HEK293 (cell line): ENCODE data around the gene PLPP1.

Source experiments
- CTCF ChIA-PET: fragments of 350-600 bp; formaldehyde crosslinking; extraction: SDS; loops from one replicate; lab custom pipeline; 2021; ENCODE audit warnings: antibody characterized with exemption; lab: Yijun Ruan, JAX
- POLR2A ChIA-PET: fragments of 300-600 bp; formaldehyde crosslinking; extraction: SDS; loops from one replicate; lab custom pipeline; 2020; ENCODE audit warnings: antibody characterized with exemption, inconsistent platforms; lab: Yijun Ruan, JAX
- H3K27ac ChIP-seq: fragments of 200-500 bp; sonication (Bioruptor generic); 2 replicates; pipeline ENCODE4 v1.5.1; 2014; ENCODE audit warnings: low read depth, low read length, control low read depth, inconsistent platforms; ENCODE audit errors: extremely low read depth
- H3K36me3 ChIP-seq, 2 experiments: fragments of 200-500 bp in 1 of 2; sonication (Bioruptor generic) in 1 of 2; 1 replicate in 1 of 2; 2 replicates in 1 of 2; pipeline ENCODE4 v1.5.1; 2014 to 2017; ENCODE audit warnings: inconsistent platforms in 2 of 2, low read length in 2 of 2; ENCODE audit not compliant: control insufficient read depth in 2 of 2, insufficient read depth in 1 of 2
- H3K4me1 ChIP-seq: fragments of 200-500 bp; sonication (Bioruptor generic); 2 replicates; pipeline ENCODE4 v1.5.1; 2014; ENCODE audit warnings: mild to moderate bottlenecking, low read length, inconsistent platforms; ENCODE audit not compliant: control insufficient read depth, insufficient read depth
- H3K4me3 ChIP-seq: 2 replicates; pipeline ENCODE4 v1.5.1; 2011; ENCODE audit warnings: low read depth, mild to moderate bottlenecking, control low read depth, low read length, moderate library complexity
- H3K9me3 ChIP-seq: fragments of 200-500 bp; sonication (Bioruptor generic); 2 replicates; pipeline ENCODE4 v1.5.1; 2014; ENCODE audit warnings: low read depth, low read length, inconsistent platforms; ENCODE audit not compliant: control insufficient read depth, insufficient read depth
- AEBP2 ChIP-seq: fragments of 450-650 bp; formaldehyde crosslinking; IDR thresholded peaks from 2 replicates; pipeline ENCODE4 v1.5.1; 2016; ENCODE audit warnings: missing biosample characterization, missing genetic modification characterization, borderline replicate concordance
- GLIS1 ChIP-seq: fragments of 450-650 bp; formaldehyde crosslinking; IDR thresholded peaks from 2 replicates; pipeline ENCODE4 v1.5.1; 2016; ENCODE audit warnings: missing biosample characterization, missing genetic modification characterization
- KLF1 ChIP-seq: fragments of 450-650 bp; formaldehyde crosslinking; IDR thresholded peaks from 2 replicates; pipeline ENCODE4 v1.5.1; 2016; ENCODE audit warnings: missing biosample characterization, missing genetic modification characterization
- PRDM1 ChIP-seq: fragments of 450-650 bp; formaldehyde crosslinking; IDR thresholded peaks from 2 replicates; pipeline ENCODE4; 2016; ENCODE audit warnings: missing biosample characterization, missing genetic modification characterization
- WT1 ChIP-seq: fragments of 450-650 bp; formaldehyde crosslinking; IDR thresholded peaks from 2 replicates; pipeline ENCODE4 v1.5.1; 2016; ENCODE audit warnings: missing biosample characterization, missing genetic modification characterization
- ZBTB7A ChIP-seq: fragments of 450-650 bp; formaldehyde crosslinking; IDR thresholded peaks from 2 replicates; pipeline ENCODE4 v1.5.1; 2016; ENCODE audit warnings: low read depth, missing biosample characterization, missing genetic modification characterization
- ZFP3 ChIP-seq: fragments of 450-650 bp; formaldehyde crosslinking; IDR thresholded peaks from 2 replicates; pipeline ENCODE4 v1.5.1; 2016; ENCODE audit warnings: low read depth, missing biosample characterization, missing genetic modification characterization
- ZNF140 ChIP-seq: fragments of 450-650 bp; formaldehyde crosslinking; IDR thresholded peaks from 2 replicates; pipeline ENCODE4 v1.5.1; 2016; ENCODE audit warnings: missing biosample characterization, missing genetic modification characterization
- ZNF214 ChIP-seq: fragments of 450-650 bp; formaldehyde crosslinking; IDR thresholded peaks from 2 replicates; pipeline ENCODE4 v1.5.1; 2017; ENCODE audit warnings: missing biosample characterization, mild to moderate bottlenecking, missing genetic modification characterization, borderline replicate concordance
- ZNF280D ChIP-seq: fragments of 450-650 bp; formaldehyde crosslinking; IDR thresholded peaks from 2 replicates; pipeline ENCODE4 v1.5.1; 2016; ENCODE audit warnings: missing biosample characterization, missing genetic modification characterization
- ZNF302 ChIP-seq: fragments of 450-650 bp; formaldehyde crosslinking; IDR thresholded peaks from 2 replicates; pipeline ENCODE4 v1.5.1; 2016; ENCODE audit warnings: missing biosample characterization, missing genetic modification characterization, low read depth
- ZNF335 ChIP-seq: fragments of 450-650 bp; formaldehyde crosslinking; conservative IDR thresholded peaks from 2 replicates; pipeline ENCODE4 v1.5.1; 2016; ENCODE audit warnings: missing biosample characterization, missing genetic modification characterization
- ZNF362 ChIP-seq: fragments of 450-650 bp; formaldehyde crosslinking; IDR thresholded peaks from 2 replicates; pipeline ENCODE4 v1.5.1; 2016; ENCODE audit warnings: missing biosample characterization, missing genetic modification characterization
- ZNF501 ChIP-seq: fragments of 450-650 bp; formaldehyde crosslinking; IDR thresholded peaks from 2 replicates; pipeline ENCODE4 v1.5.1; 2016; ENCODE audit warnings: missing biosample characterization, missing genetic modification characterization
- ZNF558 ChIP-seq: fragments of 450-650 bp; formaldehyde crosslinking; IDR thresholded peaks from 2 replicates; pipeline ENCODE4 v1.5.1; 2016; ENCODE audit warnings: missing biosample characterization, missing genetic modification characterization
- ZNF585B ChIP-seq: fragments of 450-650 bp; formaldehyde crosslinking; IDR thresholded peaks from 2 replicates; pipeline ENCODE4 v1.5.1; 2016; ENCODE audit warnings: missing biosample characterization, missing genetic modification characterization
- ZNF596 ChIP-seq: fragments of 450-650 bp; IDR thresholded peaks from 2 replicates; pipeline ENCODE4 v1.5.0; 2018; ENCODE audit warnings: missing biosample characterization, mild to moderate bottlenecking, missing genetic modification characterization, moderate library complexity
- ZNF600 ChIP-seq: fragments of 450-650 bp; formaldehyde crosslinking; IDR thresholded peaks from 2 replicates; pipeline ENCODE4 v1.5.1; 2016; ENCODE audit warnings: missing biosample characterization, missing genetic modification characterization
- ZNF610 ChIP-seq: fragments of 450-650 bp; formaldehyde crosslinking; IDR thresholded peaks from 2 replicates; pipeline ENCODE4 v1.5.1; 2016; ENCODE audit warnings: missing biosample characterization, missing genetic modification characterization, borderline replicate concordance
- ZNF623 ChIP-seq: fragments of 450-650 bp; formaldehyde crosslinking; IDR thresholded peaks from 2 replicates; pipeline ENCODE4 v1.5.1; 2016; ENCODE audit warnings: missing biosample characterization, missing genetic modification characterization
- ZNF701 ChIP-seq: fragments of 450-650 bp; formaldehyde crosslinking; IDR thresholded peaks from 2 replicates; pipeline ENCODE4 v1.5.1; 2016; ENCODE audit warnings: missing biosample characterization, missing genetic modification characterization
- ZNF785 ChIP-seq: fragments of 450-650 bp; formaldehyde crosslinking; IDR thresholded peaks from 2 replicates; pipeline ENCODE4 v1.5.1; 2016; ENCODE audit warnings: missing biosample characterization, missing genetic modification characterization

The PLPP1 gene

GRCh38 chr5:55463613-55464012 lies 71.2 kb downstream of the PLPP1 start (continued):
- TF ChIP-seq ZNF501 (tag by site-specific recombination) (peak; percentile 79), AEBP2 (tag by site-specific recombination) (peak; percentile 94)
- TF ChIP-seq, all 188 proteins: peak for 57

GRCh38 chr5:55459572-55459971 lies 75.2 kb downstream of the PLPP1 start:
- no peaks in the 10 kb centered on the region for H3K9me3 ChIP-seq
- H3K4me3 ChIP-seq: no peak overlapping the region
- ChIA-PET CTCF (no interaction called here), POLR2A (no interaction called here)
- H3K36me3 ChIP-seq: peaks cover 0 to 3% of the 10 kb centered on the region in 2 experiments; a peak in 1 of 3 replicates
- no peaks in the 10 kb centered on the region; the same call in 1 of the 2 replicates for H3K4me1 ChIP-seq
- no peak overlapping the region for H3K27ac ChIP-seq
- TF ChIP-seq ZNF214: no peak
- TF ChIP-seq ZFP3 (tag by site-specific recombination): no peak
- TF ChIP-seq ZBTB7A (tag by site-specific recombination): no peak

- ChIA-PET CTCF (interaction anchor here (0.7 to 1.1 kb wide), 2 partner anchors 233 to 299 kb away, joined by 3 read pairs; no protein-coding TSS in a partner anchor), POLR2A (no interaction called here)
- H3K4me3 ChIP-seq: no peak overlapping the region
- H3K36me3 ChIP-seq: no peaks in the 10 kb centered on the region; a peak in 1 of 3 replicates
- H3K27ac ChIP-seq: no peak overlapping the region
- TF ChIP-seq PRDM1 (0 out of 2 replicates have a peak, but pooled peaks have one; percentile 11), ZNF501 (tag by site-specific recombination) (no peak)
- H3K9me3 ChIP-seq: no peaks in the 10 kb centered on the region
- peaks cover under 1% of the 10 kb centered on the region; the same call in 1 of the 2 replicates for H3K4me1 ChIP-seq
Observed at GRCh38 chr5:55456216-55456895, 78.4 kb downstream of the PLPP1 start.

GRCh38 chr5:55454282-55454681 lies 80.5 kb downstream of the PLPP1 start:
- Histone ChIP-seq H3K27ac (no peak overlapping the region), H3K4me1 (peaks cover 5% of the 10 kb centered on the region; the same call in 1 of the 2 replicates), H3K9me3 (no peaks in the 10 kb centered on the region), H3K36me3 (no peaks in the 10 kb centered on the region; a peak in 1 of 3 replicates), H3K4me3 (no peak overlapping the region)
- ChIA-PET POLR2A (no interaction called here), CTCF (interaction anchor here (0.6 to 0.9 kb wide), 2 partner anchors 52 to 113 kb away, joined by 3 to 4 read pairs; no protein-coding TSS in a partner anchor)
- no peak for TF ChIP-seq ZNF701 (tag by site-specific recombination)
- no peak for TF ChIP-seq ZNF785 (tag by site-specific recombination)
- TF ChIP-seq GLIS1 (tag by site-specific recombination): no peak
- TF ChIP-seq ZNF140 (tag by site-specific recombination): no peak
- TF ChIP-seq ZNF362 (tag by site-specific recombination): no peak
- TF ChIP-seq ZNF623 (tag by site-specific recombination): no peak
- TF ChIP-seq ZNF596 (tag by site-specific recombination): no peak
- TF ChIP-seq ZNF280D (tag by site-specific recombination): no peak
- no peak for TF ChIP-seq ZNF302
- no peak for TF ChIP-seq ZNF335 (tag by site-specific recombination)
- no peak for TF ChIP-seq WT1
- no peak for TF ChIP-seq ZNF610 (tag by site-specific recombination)
- TF ChIP-seq ZNF558: no peak
- no peak for TF ChIP-seq AEBP2 (tag by site-specific recombination)
- no peak for TF ChIP-seq KLF1
- TF ChIP-seq ZNF585B (tag by site-specific recombination): no peak
- TF ChIP-seq ZNF600: no peak
